ENCODE data around the gene NFKBIB. TPM values are rescaled to one million over a fixed set of nuclear protein-coding genes. Genes with fewer than 3 reads are reported as not detected.
A peak's percentile ranks its signal among the peaks of the same experiment; 100 is the strongest.
"Not testable (repeated sequence)": the region's sequence is repeated elsewhere in the genome, so short reads cannot be mapped to it uniquely, and the experiment has no call there.

The NFKBIB gene
- 10 to 100 TPM; 85.7 to 86.2 TPM for total RNA-seq

GRCh38 chr19:38899447-38900201 is at the start of gene NFKBIB, which contains the start of gene SIRT2:
TSS of gene NFKBIB (plus strand) at chr19:38899969. CDS start at chr19:38900033, 64 bp downstream.
TSS of gene SIRT2 (minus strand) at chr19:38899618. CDS start at chr19:38899521, 97 bp downstream.
- Mint-ChIP-seq H3K36me3 (peaks cover 23% of the 10 kb centered on the region), H3K4me3 (peak within 1 kb of the TSS; percentile 96), H3K9me3 (peaks cover 2% of the 10 kb centered on the region), H3K27me3 (no peaks in the 10 kb centered on the region), H3K4me1 (peaks cover 26% of the 10 kb centered on the region), H3K27ac (peak within 1 kb of the TSS; percentile 93)
- peak; percentile 99 for DNase-seq

GRCh38 chr19:38850436-38850975 is 49.3 kb upstream of the NFKBIB start:
- Mint-ChIP-seq H3K27me3 (peaks cover 5% of the 10 kb centered on the region), H3K4me3 (peak overlapping the region; percentile 93), H3K27ac (peak overlapping the region; percentile 100), H3K9me3 (no peaks in the 10 kb centered on the region), H3K4me1 (peaks cover 50% of the 10 kb centered on the region), H3K36me3 (peaks cover 42% of the 10 kb centered on the region)
- DNase-seq: peak; percentile 33

GRCh38 chr19:38850976-38851621 is 48.7 kb upstream of the NFKBIB start:
- DNase-seq: peak; percentile 58
- Mint-ChIP-seq H3K36me3 (peaks cover 36% of the 10 kb centered on the region), H3K4me3 (peak overlapping the region; percentile 93), H3K4me1 (peaks cover 44% of the 10 kb centered on the region), H3K27me3 (peaks cover 5% of the 10 kb centered on the region), H3K9me3 (no peaks in the 10 kb centered on the region), H3K27ac (peak overlapping the region; percentile 100)

- Mint-ChIP-seq H3K36me3 (peaks cover 37% of the 10 kb centered on the region), H3K27ac (peak overlapping the region; percentile 100), H3K4me3 (peak overlapping the region; percentile 93), H3K4me1 (peaks cover 45% of the 10 kb centered on the region), H3K27me3 (peaks cover 5% of the 10 kb centered on the region), H3K9me3 (peaks cover 5% of the 10 kb centered on the region)
- peak; percentile 95 for DNase-seq
Observed at GRCh38 chr19:38851622-38852230, 48.0 kb upstream of the NFKBIB start.

- Mint-ChIP-seq H3K27ac (peak overlapping the region; percentile 98), H3K4me3 (peak overlapping the region; percentile 96), H3K4me1 (peaks cover 45% of the 10 kb centered on the region), H3K9me3 (peaks cover 6% of the 10 kb centered on the region), H3K27me3 (peaks cover 5% of the 10 kb centered on the region), H3K36me3 (peaks cover 31% of the 10 kb centered on the region)
- peak; percentile 70 for DNase-seq
Observed at GRCh38 chr19:38852231-38853044, 47.3 kb upstream of the NFKBIB start.

- peak overlapping the region; percentile 98 for H3K27ac Mint-ChIP-seq
- peaks cover 5% of the 10 kb centered on the region for H3K27me3 Mint-ChIP-seq
- peaks cover 24% of the 10 kb centered on the region for H3K36me3 Mint-ChIP-seq
- DNase-seq: no peak
- peaks cover 42% of the 10 kb centered on the region for H3K4me1 Mint-ChIP-seq
- H3K4me3 Mint-ChIP-seq: peak overlapping the region; percentile 96
- peaks cover 6% of the 10 kb centered on the region for H3K9me3 Mint-ChIP-seq
Observed at GRCh38 chr19:38853214-38853613, 46.6 kb upstream of the NFKBIB start.

GRCh38 chr19:38854961-38855360 is 44.8 kb upstream of the NFKBIB start:
- not testable (repeated sequence) for H3K27ac Mint-ChIP-seq, H3K9me3 Mint-ChIP-seq, H3K27me3 Mint-ChIP-seq, H3K4me3 Mint-ChIP-seq, DNase-seq
- H3K4me1 Mint-ChIP-seq: peaks cover 42% of the 10 kb centered on the region
- peaks cover 14% of the 10 kb centered on the region for H3K36me3 Mint-ChIP-seq

GRCh38 chr19:38855751-38856150 is 44.0 kb upstream of the NFKBIB start:
- H3K27ac Mint-ChIP-seq, H3K27me3 Mint-ChIP-seq, H3K9me3 Mint-ChIP-seq, H3K4me3 Mint-ChIP-seq, DNase-seq: not testable (repeated sequence)
- peaks cover 44% of the 10 kb centered on the region for H3K4me1 Mint-ChIP-seq
- peaks cover 14% of the 10 kb centered on the region for H3K36me3 Mint-ChIP-seq

GRCh38 chr19:38856813-38857212 is 43.0 kb upstream of the NFKBIB start:
- Mint-ChIP-seq H3K27ac (peak overlapping the region; percentile 90), H3K4me3 (no peak overlapping the region), H3K9me3 (peaks cover 6% of the 10 kb centered on the region), H3K27me3 (no peaks in the 10 kb centered on the region), H3K4me1 (peaks cover 37% of the 10 kb centered on the region), H3K36me3 (peaks cover 6% of the 10 kb centered on the region)
- DNase-seq: no peak

- H3K27ac Mint-ChIP-seq, DNase-seq, H3K4me3 Mint-ChIP-seq, H3K27me3 Mint-ChIP-seq: not testable (repeated sequence)
- Mint-ChIP-seq H3K4me1 (peaks cover 31% of the 10 kb centered on the region), H3K36me3 (peaks cover 11% of the 10 kb centered on the region), H3K9me3 (peaks cover 11% of the 10 kb centered on the region)
Observed at GRCh38 chr19:38859631-38860204, 40.1 kb upstream of the NFKBIB start.

- no peak for DNase-seq
- no peak overlapping the region for H3K4me3 Mint-ChIP-seq
- H3K27ac Mint-ChIP-seq: no peak overlapping the region
- peaks cover 23% of the 10 kb centered on the region for H3K36me3 Mint-ChIP-seq
- H3K4me1 Mint-ChIP-seq: peaks cover 45% of the 10 kb centered on the region
- H3K9me3 Mint-ChIP-seq: peaks cover 13% of the 10 kb centered on the region
- H3K27me3 Mint-ChIP-seq: no peaks in the 10 kb centered on the region
Observed at GRCh38 chr19:38861368-38861767, 38.4 kb upstream of the NFKBIB start.

GRCh38 chr19:38862321-38863059 is 37.3 kb upstream of the NFKBIB start:
- Mint-ChIP-seq H3K27me3 (no peaks in the 10 kb centered on the region), H3K9me3 (peaks cover 9% of the 10 kb centered on the region), H3K4me1 (peaks cover 42% of the 10 kb centered on the region), H3K36me3 (peaks cover 21% of the 10 kb centered on the region), H3K27ac (no peak overlapping the region), H3K4me3 (no peak overlapping the region)
- DNase-seq: no peak

- peaks cover 39% of the 10 kb centered on the region for H3K4me1 Mint-ChIP-seq
- H3K4me3 Mint-ChIP-seq: no peak overlapping the region
Observed at GRCh38 chr19:38867171-38867780, 32.5 kb upstream of the NFKBIB start.

More at GRCh38 chr19:38867171-38867780, 32.5 kb upstream of the NFKBIB start:
- Mint-ChIP-seq H3K36me3 (peaks cover 42% of the 10 kb centered on the region), H3K27ac (no peak overlapping the region), H3K9me3 (peaks cover 9% of the 10 kb centered on the region), H3K27me3 (no peaks in the 10 kb centered on the region)
- DNase-seq: no peak
